Measurements from ENCODE around the gene ZSWIM6.
"Not testable (repeated sequence)": the region's sequence is repeated elsewhere in the genome, so short reads cannot be mapped to it uniquely, and the experiment has no call there.

The ZSWIM6 gene

GRCh38 chr5:61419106-61419505 lies 87.0 kb downstream of the ZSWIM6 start:
- DNase-seq, result no peak
- Histone ChIP-seq H3K4me3 (ENCODE audit: low read length) (no peak overlapping the region), H3K36me3 (replicated peaks; ENCODE audit: insufficient read depth, low read length) (no peaks in the 10 kb centered on the region), H3K4me2 (ENCODE audit: low read depth, low read length) (no peak overlapping the region), H3K27ac (ENCODE audit: low read length) (no peak overlapping the region), H3K79me2 (ENCODE audit: low read length) (peaks cover 51% of the 10 kb centered on the region), H3K9me3 (replicated peaks; ENCODE audit: insufficient read depth, low read length) (no peaks in the 10 kb centered on the region), H3K4me1 (ENCODE audit: low read length) (no peaks in the 10 kb centered on the region), H3K9me2 (replicated peaks; ENCODE audit: insufficient read depth, low read length) (no peaks in the 10 kb centered on the region), H3K9ac (ENCODE audit: low read length) (no peak overlapping the region), H3F3A (ENCODE audit: insufficient read depth, low read length) (no peaks in the 10 kb centered on the region), H3K27me3 (replicated peaks; ENCODE audit: insufficient read depth, low read length) (no peaks in the 10 kb centered on the region), H2AFZ (ENCODE audit: low read length) (no peak overlapping the region), H4K20me1 (ENCODE audit: insufficient read depth, low read length) (no peaks in the 10 kb centered on the region)
- TF ChIP-seq EZH2phosphoT487 (IDR thresholded peaks at IDR 0.05; ENCODE audit: low read length) (no peak), EZH2 (optimal IDR thresholded peaks at IDR 0.05; ENCODE audit: low read depth, low read length) (no peak), CTCF (IDR thresholded peaks at IDR 0.05; ENCODE audit: low read length) (no peak)

GRCh38 chr5:61420016-61420415 lies 88.0 kb downstream of the ZSWIM6 start:
- Histone ChIP-seq H3K36me3 (replicated peaks; ENCODE audit: insufficient read depth, low read length) (no peaks in the 10 kb centered on the region), H3K79me2 (ENCODE audit: low read length) (peaks cover 51% of the 10 kb centered on the region), H3K9me2 (replicated peaks; ENCODE audit: insufficient read depth, low read length) (no peaks in the 10 kb centered on the region), H3K9me3 (replicated peaks; ENCODE audit: insufficient read depth, low read length) (no peaks in the 10 kb centered on the region), H2AFZ (ENCODE audit: low read length) (no peak overlapping the region), H3K9ac (ENCODE audit: low read length) (no peak overlapping the region), H4K20me1 (ENCODE audit: insufficient read depth, low read length) (no peaks in the 10 kb centered on the region), H3K4me2 (ENCODE audit: low read depth, low read length) (no peak overlapping the region), H3F3A (ENCODE audit: insufficient read depth, low read length) (no peaks in the 10 kb centered on the region), H3K4me3 (ENCODE audit: low read length) (no peak overlapping the region), H3K27ac (ENCODE audit: low read length) (no peak overlapping the region), H3K4me1 (ENCODE audit: low read length) (no peaks in the 10 kb centered on the region), H3K27me3 (replicated peaks; ENCODE audit: insufficient read depth, low read length) (no peaks in the 10 kb centered on the region)
- no peak for DNase-seq
- no peak for TF ChIP-seq EZH2phosphoT487 (IDR thresholded peaks at IDR 0.05; ENCODE audit: low read length)
- TF ChIP-seq EZH2 (optimal IDR thresholded peaks at IDR 0.05; ENCODE audit: low read depth, low read length), result no peak
- TF ChIP-seq CTCF (IDR thresholded peaks at IDR 0.05; ENCODE audit: low read length), result no peak

- H3K79me2 ChIP-seq (ENCODE audit: low read length), result peaks cover 42% of the 10 kb centered on the region
- H3K4me3 ChIP-seq (ENCODE audit: low read length); DNase-seq; H3K9ac ChIP-seq (ENCODE audit: low read length); H3K27me3 ChIP-seq (replicated peaks; ENCODE audit: insufficient read depth, low read length); H3K36me3 ChIP-seq (replicated peaks; ENCODE audit: insufficient read depth, low read length); H4K20me1 ChIP-seq (ENCODE audit: insufficient read depth, low read length); H3K27ac ChIP-seq (ENCODE audit: low read length); H3K4me2 ChIP-seq (ENCODE audit: low read depth, low read length); H3K9me2 ChIP-seq (replicated peaks; ENCODE audit: insufficient read depth, low read length); H2AFZ ChIP-seq (ENCODE audit: low read length); H3F3A ChIP-seq (ENCODE audit: insufficient read depth, low read length); H3K4me1 ChIP-seq (ENCODE audit: low read length); H3K9me3 ChIP-seq (replicated peaks; ENCODE audit: insufficient read depth, low read length): not testable (repeated sequence)
These were observed 89.2 kb downstream of the ZSWIM6 start for GRCh38 chr5:61421262-61421661.

GRCh38 chr5:61423487-61424145 lies 91.6 kb downstream of the ZSWIM6 start:
- Histone ChIP-seq H3K79me2 (ENCODE audit: low read length) (peaks cover 40% of the 10 kb centered on the region), H3K9me3 (replicated peaks; ENCODE audit: insufficient read depth, low read length) (no peaks in the 10 kb centered on the region), H3K27me3 (replicated peaks; ENCODE audit: insufficient read depth, low read length) (no peaks in the 10 kb centered on the region), H3K4me3 (ENCODE audit: low read length) (no peak overlapping the region), H3K9me2 (replicated peaks; ENCODE audit: insufficient read depth, low read length) (no peaks in the 10 kb centered on the region), H3K4me1 (ENCODE audit: low read length) (no peaks in the 10 kb centered on the region), H3K9ac (ENCODE audit: low read length) (no peak overlapping the region), H4K20me1 (ENCODE audit: insufficient read depth, low read length) (no peaks in the 10 kb centered on the region), H3K36me3 (replicated peaks; ENCODE audit: insufficient read depth, low read length) (no peaks in the 10 kb centered on the region), H3K4me2 (ENCODE audit: low read depth, low read length) (no peak overlapping the region), H3K27ac (ENCODE audit: low read length) (no peak overlapping the region), H3F3A (ENCODE audit: insufficient read depth, low read length) (no peaks in the 10 kb centered on the region), H2AFZ (ENCODE audit: low read length) (no peak overlapping the region)
- no peak for DNase-seq
- TF ChIP-seq EZH2 (optimal IDR thresholded peaks at IDR 0.05; ENCODE audit: low read depth, low read length) (no peak), CTCF (IDR thresholded peaks at IDR 0.05; ENCODE audit: low read length) (no peak), EZH2phosphoT487 (IDR thresholded peaks at IDR 0.05; ENCODE audit: low read length) (no peak)
